ENCODE measurements around the gene SGK1.

The SGK1 gene

GRCh38 chr6:134254118-134254517 is 63.8 kb downstream of the SGK1 start:
- no peak for DNase-seq (ENCODE audit: low read depth)
- no peak overlapping the region for H3K4me3 ChIP-seq (ENCODE audit: low read depth, low read length)
- TF ChIP-seq MAX (IDR thresholded peaks at IDR 0.05; ENCODE audit: low read depth, low read length) (no peak), MYC (IDR thresholded peaks at IDR 0.05; ENCODE audit: low read depth, low read length) (no peak), POLR2A (IDR thresholded peaks at IDR 0.05; ENCODE audit: extremely low read depth, insufficient read length) (no peak), CTCF (IDR thresholded peaks at IDR 0.05; ENCODE audit: low read depth, low read length) (no peak)

GRCh38 chr6:134253681-134254080 is 64.2 kb downstream of the SGK1 start:
- TF ChIP-seq MYC (IDR thresholded peaks at IDR 0.05; ENCODE audit: low read depth, low read length) (no peak), MAX (IDR thresholded peaks at IDR 0.05; ENCODE audit: low read depth, low read length) (no peak), POLR2A (IDR thresholded peaks at IDR 0.05; ENCODE audit: extremely low read depth, insufficient read length) (no peak), CTCF (IDR thresholded peaks at IDR 0.05; ENCODE audit: low read depth, low read length) (no peak)
- DNase-seq (ENCODE audit: low read depth) = no peak

GRCh38 chr6:134251320-134251719 is 66.6 kb downstream of the SGK1 start:
- TF ChIP-seq CTCF (IDR thresholded peaks at IDR 0.05; ENCODE audit: low read depth, low read length) (no peak), MYC (IDR thresholded peaks at IDR 0.05; ENCODE audit: low read depth, low read length) (no peak), POLR2A (IDR thresholded peaks at IDR 0.05; ENCODE audit: extremely low read depth, insufficient read length) (no peak)
- DNase-seq (ENCODE audit: low read depth) = no peak
- H3K4me3 ChIP-seq (ENCODE audit: low read depth, low read length) = no peak overlapping the region

More at GRCh38 chr6:134253681-134254080, 64.2 kb downstream of the SGK1 start:
- no peak overlapping the region for H3K4me3 ChIP-seq (ENCODE audit: low read depth, low read length)

GRCh38 chr6:134250776-134251175 is 67.1 kb downstream of the SGK1 start:
- TF ChIP-seq MAX (IDR thresholded peaks at IDR 0.05; ENCODE audit: low read depth, low read length) (no peak), POLR2A (IDR thresholded peaks at IDR 0.05; ENCODE audit: extremely low read depth, insufficient read length) (no peak), CTCF (IDR thresholded peaks at IDR 0.05; ENCODE audit: low read depth, low read length) (no peak), MYC (IDR thresholded peaks at IDR 0.05; ENCODE audit: low read depth, low read length) (no peak)
- H3K4me3 ChIP-seq (ENCODE audit: low read depth, low read length) = no peak overlapping the region
- DNase-seq (ENCODE audit: low read depth) = no peak

GRCh38 chr6:134249759-134250602 is 67.9 kb downstream of the SGK1 start:
- TF ChIP-seq POLR2A (IDR thresholded peaks at IDR 0.05; ENCODE audit: extremely low read depth, insufficient read length) (no peak), MAX (IDR thresholded peaks at IDR 0.05; ENCODE audit: low read depth, low read length) (no peak), MYC (IDR thresholded peaks at IDR 0.05; ENCODE audit: low read depth, low read length) (no peak), CTCF (IDR thresholded peaks at IDR 0.05; ENCODE audit: low read depth, low read length) (no peak)
- no peak overlapping the region for H3K4me3 ChIP-seq (ENCODE audit: low read depth, low read length)
- DNase-seq (ENCODE audit: low read depth) = peak; percentile 28
